Suppressor macrophage treated with lipopolysaccharide for 4 hours (primary cell): ENCODE measurements around the gene PROSER3.
"Not testable (repeated sequence)": the region's sequence is repeated elsewhere in the genome, so short reads cannot be mapped to it uniquely, and the experiment has no call there.

ENCODE experiments used
- DNase-seq: peaks from one replicate; pipeline ENCODE4 v3.0.0-alpha.2; 2020

Gene PROSER3

GRCh38 chr19:35795564-35795963 is 37.6 kb downstream of the PROSER3 start:
- not testable (repeated sequence) for DNase-seq

- no peak for DNase-seq
Measured at GRCh38 chr19:35796645-35797542, 38.9 kb downstream of the PROSER3 start.

DNA sequence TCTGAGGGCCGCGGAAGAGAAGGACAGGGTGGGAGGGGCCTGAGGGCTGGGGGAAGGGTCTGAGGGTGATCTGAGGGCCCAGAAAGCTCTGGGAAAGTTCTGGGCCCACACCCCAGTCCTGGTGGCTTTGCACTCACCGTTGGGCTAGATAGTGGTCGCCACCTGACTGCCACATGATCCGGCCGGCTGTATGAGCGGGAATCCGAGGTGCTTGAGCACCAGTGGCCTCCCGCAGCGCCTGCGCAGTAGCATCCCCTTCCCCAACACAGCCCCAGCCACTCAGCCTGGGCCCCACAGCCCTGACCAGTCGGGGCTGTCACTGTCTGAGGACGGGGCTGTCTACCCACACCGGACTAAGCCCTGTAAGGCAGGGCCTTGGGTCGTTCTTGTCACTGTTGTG is 39.7 kb downstream of the PROSER3 start:
- DNase-seq = peak; percentile 9

DNA sequence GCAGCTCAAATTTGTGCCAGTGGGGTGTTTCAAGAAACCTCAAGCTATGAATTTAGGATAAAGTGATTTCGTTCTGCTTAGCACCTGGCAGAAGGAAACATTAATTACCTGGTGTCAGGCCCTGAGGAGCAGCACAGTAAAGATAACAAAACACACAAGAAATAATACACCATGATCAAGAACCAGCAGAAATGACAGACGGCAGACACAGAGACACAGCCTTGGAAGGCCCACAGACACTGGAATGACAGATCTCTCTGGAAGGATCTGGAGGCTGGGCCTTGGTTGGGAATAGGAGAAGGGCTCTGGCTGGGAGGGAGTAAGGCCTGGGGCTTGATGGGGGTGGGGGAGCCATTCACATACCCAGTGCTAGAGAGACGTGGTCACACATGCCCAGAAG is 43.9 kb downstream of the PROSER3 start:
- DNase-seq = no peak

DNA sequence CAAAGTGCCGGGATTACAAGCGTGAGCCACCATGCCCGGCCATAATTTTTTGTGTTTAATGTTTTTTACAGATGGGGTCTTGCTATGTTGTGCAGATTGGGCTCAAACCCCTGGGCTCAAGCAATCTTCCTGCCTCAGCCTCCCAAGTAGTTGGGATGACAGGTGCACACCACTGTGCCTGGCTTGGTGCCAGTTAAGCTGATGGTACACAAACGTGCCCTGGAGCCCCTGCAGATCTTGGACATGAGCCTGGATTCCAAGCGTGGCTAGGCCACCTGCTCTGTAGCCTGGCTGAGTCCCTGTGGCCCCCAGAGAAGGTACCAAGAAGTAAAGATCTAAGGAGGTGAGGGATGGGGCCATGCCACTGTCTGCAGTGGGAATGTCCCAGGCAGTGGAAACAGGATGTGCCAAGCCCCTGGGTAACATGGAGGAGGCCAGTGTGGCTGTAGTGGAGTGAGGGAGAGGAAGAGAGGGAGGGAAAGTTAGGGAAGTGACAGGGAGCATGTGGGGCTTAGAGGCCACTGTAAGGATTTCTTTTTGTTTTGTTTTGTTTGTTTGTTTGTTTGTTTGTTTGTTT is 47.6 kb downstream of the PROSER3 start:
- no peak for DNase-seq

DNA sequence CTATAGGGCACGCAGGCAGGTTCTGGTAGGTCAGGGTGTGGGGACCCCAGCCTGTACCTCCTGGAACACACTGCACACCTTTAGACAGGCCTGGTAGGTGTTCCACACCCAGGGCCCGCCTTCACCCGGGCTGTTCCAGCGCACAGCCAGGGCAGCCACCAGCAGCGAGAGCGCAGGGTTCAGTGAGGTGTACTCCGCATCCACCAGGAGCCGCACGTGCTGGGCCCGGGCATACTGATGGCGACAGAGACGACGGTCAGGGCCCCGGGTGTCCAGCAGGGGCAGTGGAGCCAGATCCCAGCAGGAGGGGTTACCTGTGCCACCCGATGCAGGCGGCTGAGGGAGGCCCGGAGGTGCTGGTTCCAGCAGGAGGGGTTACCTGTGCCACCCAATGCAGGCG is 48.6 kb downstream of the PROSER3 start:
- no peak for DNase-seq

DNA sequence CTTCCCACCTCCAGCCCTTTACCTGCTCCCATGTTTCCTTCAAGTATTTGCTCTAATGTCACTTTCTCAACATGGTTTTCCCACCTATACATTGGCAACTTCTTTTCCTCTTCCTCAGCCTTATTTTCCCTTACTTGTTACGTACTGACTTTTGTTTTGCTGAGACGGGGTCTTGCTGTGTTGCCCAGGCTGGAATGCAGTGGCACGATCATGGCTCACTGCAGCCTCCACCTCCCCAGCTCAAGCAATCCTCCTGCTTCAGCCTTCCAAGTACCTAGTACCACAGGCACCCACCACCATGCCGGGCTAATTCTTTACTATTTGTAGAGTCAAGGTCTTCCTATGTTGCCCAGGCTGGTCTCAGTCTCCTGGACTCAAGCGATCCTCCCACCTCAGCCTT is 49.7 kb downstream of the PROSER3 start:
- DNase-seq = no peak

DNA sequence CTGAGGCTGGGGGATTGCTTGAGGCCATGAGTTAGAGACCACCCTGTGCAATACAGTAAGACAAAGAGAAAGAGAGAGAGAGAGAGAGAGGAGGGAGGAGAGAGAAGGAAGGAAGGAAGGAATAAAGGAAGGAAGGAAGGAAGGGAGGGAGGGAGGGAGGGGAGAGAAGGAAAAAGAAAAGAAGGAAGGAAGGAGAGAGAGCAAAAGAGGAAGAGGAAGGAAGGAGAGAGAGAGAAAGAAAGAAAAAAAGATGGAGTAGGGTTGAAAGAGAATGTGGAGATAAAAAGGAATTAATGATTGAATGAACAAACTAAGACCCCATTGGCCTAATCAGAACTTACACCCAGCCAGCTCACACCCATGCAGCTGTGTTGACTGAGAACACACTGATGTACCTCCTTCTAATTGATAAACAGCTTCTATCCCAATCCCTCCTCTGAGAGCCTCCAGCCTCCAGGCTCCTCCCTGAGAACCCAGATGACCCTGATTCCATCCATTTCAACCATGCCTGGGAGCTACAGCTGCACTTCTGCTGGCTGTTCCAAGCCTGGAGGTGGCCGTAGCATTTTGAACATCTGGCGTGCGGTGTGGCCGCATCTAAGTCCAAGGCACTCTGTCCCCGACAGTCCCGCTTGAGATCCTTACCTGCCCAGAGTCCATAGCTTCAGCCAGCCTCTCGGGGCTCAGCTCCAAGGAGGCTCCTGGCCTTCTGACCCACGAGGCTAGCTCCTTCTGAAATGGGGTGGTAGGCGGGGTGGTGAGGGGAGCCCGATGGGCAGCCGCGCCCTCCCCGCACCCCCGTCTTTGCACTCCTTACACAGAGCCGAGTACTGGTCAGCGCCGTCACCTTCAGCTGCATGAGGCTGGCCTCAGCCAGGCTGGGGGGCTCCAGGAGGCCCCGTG is 53.6 kb downstream of the PROSER3 start:
- no peak for DNase-seq

- no peak for DNase-seq
Measured at GRCh38 chr19:35812220-35813042, 54.5 kb downstream of the PROSER3 start, which contains the start of gene PRODH2. TSS of gene PRODH2 (minus strand) at chr19:35812845. CDS start at chr19:35812805, 40 bp downstream.

GRCh38 chr19:35813043-35813890 is 55.3 kb downstream of the PROSER3 start:
- no peak for DNase-seq

DNA sequence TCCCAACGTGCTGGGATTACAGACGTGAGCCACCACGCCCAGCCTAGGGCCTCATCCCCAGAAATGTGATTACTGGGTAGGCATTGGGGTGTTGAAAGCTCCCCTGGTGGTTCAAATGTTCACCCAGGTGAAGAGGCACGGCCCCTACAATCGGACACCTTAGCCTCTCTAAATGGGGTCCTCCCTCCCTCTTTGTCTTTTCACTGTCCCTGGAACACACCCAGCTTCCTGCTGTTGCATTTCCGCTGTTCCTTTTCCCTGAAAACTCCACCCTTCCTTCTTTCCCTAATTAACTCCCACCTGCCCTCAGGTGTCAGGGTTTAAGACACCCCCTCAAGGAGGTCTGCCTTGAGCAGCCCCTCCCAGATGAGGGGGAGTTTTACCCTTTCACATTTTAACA is 58.3 kb downstream of the PROSER3 start:
- no peak for DNase-seq

- DNase-seq = no peak
Measured at GRCh38 chr19:35816846-35817245, 58.9 kb downstream of the PROSER3 start.

- DNase-seq = no peak
Measured at GRCh38 chr19:35818445-35818844, 60.5 kb downstream of the PROSER3 start.
